Measurements from ENCODE around the gene NDFIP2.

- no peak for TF ChIP-seq POLR2A (IDR thresholded peaks at IDR 0.05; ENCODE audit: low read length)
- no peak for TF ChIP-seq EP300 (IDR thresholded peaks at IDR 0.05)
- no peak for TF ChIP-seq HOXB5 (CRISPR knock-in tag; IDR thresholded peaks at IDR 0.05)
- TF ChIP-seq CHD4 (IDR thresholded peaks at IDR 0.05; ENCODE audit: borderline replicate concordance): no peak
- TF ChIP-seq MYC (IDR thresholded peaks at IDR 0.05; ENCODE audit: borderline replicate concordance, low read length): no peak
- no peak for TF ChIP-seq CTCF (IDR thresholded peaks at IDR 0.05)
- no peak for TF ChIP-seq ATOH8 (CRISPR knock-in tag; IDR thresholded peaks at IDR 0.05; ENCODE audit: low read depth)
- TF ChIP-seq PHF8 (IDR thresholded peaks at IDR 0.05; ENCODE audit: borderline replicate concordance, low read depth): no peak
Measured at GRCh38 chr13:79534596-79534995, 53.6 kb downstream of the NDFIP2 start.

All from A549 (cell line).